IPS-18a (cell line): ENCODE measurements around the gene SFTPA2.
"Not testable (repeated sequence)": the region's sequence is repeated elsewhere in the genome, so short reads cannot be mapped to it uniquely, and the experiment has no call there.

Source experiments
- H3K27ac ChIP-seq: one replicate; pipeline ENCODE4 v1.5.1; 2013; ENCODE audit warnings: low read length
- H3K27me3 ChIP-seq: one replicate; pipeline ENCODE4 v1.6.1; 2013; ENCODE audit warnings: mild to moderate bottlenecking, low read length; ENCODE audit not compliant: control insufficient read depth, insufficient read depth
- H3K36me3 ChIP-seq: one replicate; pipeline ENCODE4 v1.6.1; 2013; ENCODE audit warnings: low read depth, low read length; ENCODE audit not compliant: control insufficient read depth
- H3K4me1 ChIP-seq: one replicate; pipeline ENCODE4 v1.6.1; 2013; ENCODE audit warnings: low read depth, low read length; ENCODE audit not compliant: control insufficient read depth
- H3K4me3 ChIP-seq: one replicate; pipeline ENCODE4 v1.5.1; 2013; ENCODE audit warnings: low read length
- H3K9ac ChIP-seq: one replicate; pipeline ENCODE4 v1.6.1; 2013; ENCODE audit warnings: mild to moderate bottlenecking, low read length, moderate library complexity
- H3K9me3 ChIP-seq: one replicate; pipeline ENCODE4 v1.6.1; 2013; ENCODE audit warnings: low read depth, low read length; ENCODE audit not compliant: control insufficient read depth

SFTPA2 gene

DNA sequence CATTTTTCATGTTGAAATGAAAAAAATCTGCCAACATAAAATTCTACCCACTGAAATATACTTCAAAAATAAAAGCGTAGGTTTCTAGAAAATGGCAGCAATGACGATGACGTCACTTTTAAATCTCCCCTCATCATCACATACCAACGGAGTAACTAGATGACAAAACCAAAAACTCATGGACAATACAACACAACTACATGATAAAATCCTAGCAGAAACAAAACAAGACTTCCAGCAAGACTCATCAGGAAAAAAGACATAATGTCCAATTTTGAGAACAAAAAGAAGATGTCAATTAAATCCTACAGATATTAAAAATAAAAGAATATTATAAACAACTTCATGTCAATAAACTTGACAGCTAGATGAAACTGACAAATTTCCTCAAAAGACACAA lies 31.9 kb downstream of the SFTPA2 start:
- not testable (repeated sequence) for H3K9me3 ChIP-seq, H3K4me1 ChIP-seq, H3K27ac ChIP-seq, H3K36me3 ChIP-seq, H3K9ac ChIP-seq, H3K27me3 ChIP-seq, H3K4me3 ChIP-seq

DNA sequence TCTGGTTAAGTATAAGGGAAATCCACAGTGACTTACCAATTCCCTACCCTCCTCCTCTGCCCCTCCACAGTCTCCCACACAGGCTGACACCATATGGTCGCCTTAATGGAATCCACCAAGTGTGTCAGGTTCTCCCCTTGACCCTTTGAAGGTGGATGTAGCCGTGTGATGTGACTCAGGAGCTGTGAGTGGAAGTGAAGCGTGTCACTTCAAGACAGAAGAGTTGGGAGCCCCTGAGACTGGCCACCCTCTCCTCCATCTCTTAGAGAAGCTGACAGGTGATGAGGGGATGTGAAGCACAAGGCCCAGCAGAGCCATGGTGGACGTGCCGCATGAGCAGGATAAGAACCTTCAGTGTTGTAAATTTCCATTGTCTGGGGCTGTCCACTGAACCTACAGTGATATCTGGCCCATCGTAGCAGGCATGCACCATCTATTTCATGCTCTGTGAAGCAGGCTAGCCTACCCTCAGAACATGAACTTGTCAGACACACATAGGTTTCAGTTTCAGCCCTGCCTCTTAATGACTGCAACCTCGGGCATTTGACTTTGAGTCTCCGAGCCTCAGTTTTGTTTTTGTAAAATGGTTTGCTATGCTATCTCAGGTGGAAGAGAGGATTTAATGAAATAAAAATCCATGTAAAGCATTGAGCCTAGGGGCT lies 35.0 kb downstream of the SFTPA2 start:
- not testable (repeated sequence) for H3K4me1 ChIP-seq, H3K27me3 ChIP-seq, H3K36me3 ChIP-seq, H3K27ac ChIP-seq, H3K4me3 ChIP-seq, H3K9ac ChIP-seq, H3K9me3 ChIP-seq

- not testable (repeated sequence) for H3K9me3 ChIP-seq, H3K27ac ChIP-seq, H3K4me1 ChIP-seq, H3K27me3 ChIP-seq, H3K36me3 ChIP-seq, H3K9ac ChIP-seq, H3K4me3 ChIP-seq
Measured at GRCh38 chr10:79523157-79523853, 36.9 kb downstream of the SFTPA2 start.

DNA sequence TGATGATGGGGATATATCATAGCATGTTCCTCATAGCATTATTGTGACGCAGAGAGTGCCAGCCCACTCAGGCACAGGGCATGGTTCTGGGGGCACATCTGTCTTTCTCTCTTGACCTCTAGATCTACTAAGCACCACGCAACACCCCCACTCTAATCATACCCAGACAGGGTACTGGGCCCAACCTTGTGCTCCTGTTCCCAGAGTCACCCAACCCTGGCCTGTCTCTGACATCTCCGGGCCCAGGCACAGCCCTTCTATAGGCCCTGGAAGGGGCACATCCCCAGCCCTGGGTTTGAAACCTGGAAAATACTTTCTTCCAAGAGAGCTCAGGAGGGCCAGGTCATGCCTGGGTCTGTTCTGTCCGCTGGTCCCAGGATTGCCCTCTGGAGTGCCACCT lies 37.7 kb downstream of the SFTPA2 start:
- not testable (repeated sequence) for H3K27me3 ChIP-seq, H3K9ac ChIP-seq, H3K9me3 ChIP-seq, H3K36me3 ChIP-seq, H3K4me3 ChIP-seq, H3K27ac ChIP-seq, H3K4me1 ChIP-seq

DNA sequence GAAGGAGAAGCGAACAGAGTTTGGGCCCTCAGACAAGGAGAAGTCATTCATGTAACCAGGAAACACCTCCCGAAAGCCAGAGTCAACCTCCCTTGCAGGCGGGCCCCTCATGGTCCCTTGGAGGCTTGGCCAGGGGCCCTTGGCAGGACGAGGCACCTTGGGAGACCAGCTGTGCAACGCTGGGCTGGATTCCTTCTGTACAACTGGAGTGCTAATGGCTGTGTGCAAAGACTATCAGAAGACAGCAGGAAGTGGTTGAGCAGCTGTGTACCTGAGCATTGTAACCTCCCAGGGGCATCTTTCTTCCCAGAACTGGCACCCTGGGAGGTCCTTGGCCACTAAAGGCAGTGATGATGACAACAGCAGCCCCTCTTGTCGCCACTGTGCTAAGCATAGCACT lies 38.5 kb downstream of the SFTPA2 start:
- H3K27ac ChIP-seq, H3K27me3 ChIP-seq, H3K4me3 ChIP-seq, H3K36me3 ChIP-seq, H3K4me1 ChIP-seq, H3K9ac ChIP-seq, H3K9me3 ChIP-seq: not testable (repeated sequence)

GRCh38 chr10:79517567-79517966 lies 42.6 kb downstream of the SFTPA2 start:
- not testable (repeated sequence) for H3K36me3 ChIP-seq, H3K27ac ChIP-seq, H3K4me1 ChIP-seq, H3K27me3 ChIP-seq, H3K9me3 ChIP-seq, H3K4me3 ChIP-seq, H3K9ac ChIP-seq

GRCh38 chr10:79516532-79517205 lies 43.5 kb downstream of the SFTPA2 start:
- not testable (repeated sequence) for H3K9me3 ChIP-seq, H3K4me3 ChIP-seq, H3K9ac ChIP-seq, H3K27me3 ChIP-seq, H3K27ac ChIP-seq, H3K36me3 ChIP-seq, H3K4me1 ChIP-seq

GRCh38 chr10:79511891-79512583 lies 48.2 kb downstream of the SFTPA2 start, which contains the start of gene EIF5AL1:
EIF5AL1 (plus strand) TSS chr10:79512533; CDS start chr10:79512650, 117 bp downstream.
- not testable (repeated sequence) for H3K27me3 ChIP-seq, H3K4me3 ChIP-seq, H3K27ac ChIP-seq, H3K4me1 ChIP-seq, H3K9me3 ChIP-seq, H3K36me3 ChIP-seq, H3K9ac ChIP-seq

DNA sequence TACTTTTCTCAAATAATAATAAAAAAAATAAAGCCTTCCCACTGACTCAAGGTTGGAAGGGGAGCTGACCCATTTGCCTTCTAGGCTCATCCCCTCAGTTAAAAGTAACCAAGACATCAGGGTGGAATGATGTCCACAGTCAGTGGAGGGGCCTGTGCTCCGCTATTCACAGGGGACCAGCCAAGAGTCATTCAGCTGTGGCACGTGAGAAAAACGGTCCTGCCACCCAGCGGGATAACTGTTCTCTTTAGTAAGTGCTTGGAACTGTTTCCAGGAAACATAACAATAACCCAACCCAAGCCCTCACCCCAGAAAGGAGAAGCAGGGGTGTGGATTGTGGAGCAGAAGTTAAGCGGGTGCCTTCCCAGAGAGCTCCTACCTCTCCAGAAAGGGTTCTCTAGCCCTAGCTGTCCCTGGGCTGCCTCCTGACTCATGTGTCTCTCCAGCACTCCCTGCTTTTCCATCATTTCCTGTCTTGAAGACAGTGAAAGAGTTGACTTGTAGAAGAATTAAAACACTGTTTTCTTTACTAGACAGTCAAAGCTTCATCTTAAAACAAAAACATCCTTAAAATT lies 50.2 kb downstream of the SFTPA2 start:
- H3K4me1 ChIP-seq, H3K9ac ChIP-seq, H3K27me3 ChIP-seq: not testable (repeated sequence)

DNA sequence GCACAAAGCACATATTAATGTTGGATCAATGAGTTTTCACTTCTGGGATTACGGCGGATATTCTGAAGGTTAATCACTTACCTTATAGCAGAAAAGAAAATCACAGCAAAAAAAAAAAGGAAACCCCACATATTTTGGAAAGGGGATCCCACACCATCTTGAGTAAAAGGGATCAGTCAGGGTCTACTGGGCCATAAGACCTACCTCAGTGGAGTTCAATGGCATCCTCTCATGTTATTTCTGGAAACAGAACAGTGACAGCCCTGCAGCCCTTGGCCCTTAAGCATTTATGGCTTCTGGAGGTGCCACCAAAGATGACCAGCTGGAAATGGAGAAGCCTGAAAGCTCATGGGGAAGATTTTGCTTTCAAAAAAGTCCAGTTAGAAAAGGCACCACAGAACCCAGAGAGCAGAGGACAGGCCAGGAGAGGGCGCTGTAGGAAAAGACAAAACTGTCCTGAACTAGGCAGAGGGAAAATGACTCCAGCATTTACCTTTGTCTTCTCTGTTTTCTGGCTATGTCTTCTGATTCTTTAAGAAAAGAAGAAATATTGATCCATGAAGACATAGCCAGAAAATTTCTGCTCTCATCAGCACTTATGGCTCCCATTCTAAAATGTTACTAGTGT lies 50.8 kb downstream of the SFTPA2 start:
- H3K36me3 ChIP-seq, H3K9ac ChIP-seq, H3K4me3 ChIP-seq, H3K4me1 ChIP-seq, H3K9me3 ChIP-seq, H3K27me3 ChIP-seq, H3K27ac ChIP-seq: not testable (repeated sequence)

More for the DNA sequence above, 50.2 kb downstream of the SFTPA2 start:
- H3K27ac ChIP-seq, H3K9me3 ChIP-seq, H3K36me3 ChIP-seq, H3K4me3 ChIP-seq: not testable (repeated sequence)

DNA sequence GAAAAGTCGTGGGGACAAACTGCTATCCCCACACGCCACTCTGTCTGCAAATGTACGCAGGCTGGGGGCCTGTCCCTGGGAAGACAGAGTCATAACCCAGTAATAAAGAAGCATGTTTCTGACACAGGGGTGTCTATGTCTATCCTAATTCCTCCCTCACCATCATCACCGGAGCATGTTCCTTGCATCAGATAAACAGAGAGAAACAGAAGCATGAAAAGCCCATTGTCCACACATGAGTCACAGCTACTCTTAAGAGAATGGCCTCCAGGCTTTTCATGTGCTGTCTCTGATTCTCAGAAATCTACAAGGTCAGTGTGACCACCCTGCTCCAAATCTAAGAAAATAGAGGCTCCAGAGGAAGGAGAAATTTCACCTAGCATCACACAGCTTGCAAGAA lies 52.0 kb downstream of the SFTPA2 start:
- H3K9me3 ChIP-seq, H3K4me3 ChIP-seq, H3K4me1 ChIP-seq, H3K9ac ChIP-seq, H3K27ac ChIP-seq, H3K27me3 ChIP-seq, H3K36me3 ChIP-seq: not testable (repeated sequence)
